Uterus (tissue), 2 donors: Measurements from ENCODE around the gene IQSEC1.

Experiments
- CTCF ChIP-seq, 4 experiments: fragments of 200-600 bp in 2 of 4; fragments of 450-650 bp in 2 of 4; sonication (generic) in 2 of 4; IDR thresholded peaks; one replicate each; pipeline ENCODE4 v1.5.1; 2016 to 2019; ENCODE audit warnings: antibody characterized with exemption in 4 of 4, mild to moderate bottlenecking in 2 of 4, moderate library complexity in 1 of 4
- POLR2A ChIP-seq, 2 donors: fragments of 450-650 bp; IDR thresholded peaks; one replicate each; pipeline ENCODE4 v1.6.1; 2016; ENCODE audit warnings: antibody characterized with exemption in 2 of 2, mild to moderate bottlenecking in 1 of 2, moderate library complexity in 1 of 2

GRCh38 chr3:13022348-13023234 lies 50.6 kb downstream of the IQSEC1 start:
- TF ChIP-seq CTCF (IDR thresholded peaks at IDR 0.05) (no peak), POLR2A (IDR thresholded peaks at IDR 0.05) (no peak)
